T-helper 2 cell treated with Interferon-gamma antibody and Interleukin-4, amounts not matched to agents 100 ng/mL and 5 ng/mL, for 36 hours (primary cell): ENCODE measurements around the gene RPS6KL1. TPM values are rescaled to one million over a fixed set of nuclear protein-coding genes. Genes with fewer than 3 reads are reported as not detected.

ENCODE experiments used
- intact Hi-C: fragments of 100-400 bp; cut with micrococcal nuclease; formaldehyde crosslinking; loops from one replicate; pipeline ENCODE4 v1.15.1; 2023
- total RNA-seq: library from RNA; stranded (reverse); gene quantifications from 2 replicates; pipeline ENCODE4 v1.2.3, GENCODE V29; 2022

The RPS6KL1 gene, protein sequence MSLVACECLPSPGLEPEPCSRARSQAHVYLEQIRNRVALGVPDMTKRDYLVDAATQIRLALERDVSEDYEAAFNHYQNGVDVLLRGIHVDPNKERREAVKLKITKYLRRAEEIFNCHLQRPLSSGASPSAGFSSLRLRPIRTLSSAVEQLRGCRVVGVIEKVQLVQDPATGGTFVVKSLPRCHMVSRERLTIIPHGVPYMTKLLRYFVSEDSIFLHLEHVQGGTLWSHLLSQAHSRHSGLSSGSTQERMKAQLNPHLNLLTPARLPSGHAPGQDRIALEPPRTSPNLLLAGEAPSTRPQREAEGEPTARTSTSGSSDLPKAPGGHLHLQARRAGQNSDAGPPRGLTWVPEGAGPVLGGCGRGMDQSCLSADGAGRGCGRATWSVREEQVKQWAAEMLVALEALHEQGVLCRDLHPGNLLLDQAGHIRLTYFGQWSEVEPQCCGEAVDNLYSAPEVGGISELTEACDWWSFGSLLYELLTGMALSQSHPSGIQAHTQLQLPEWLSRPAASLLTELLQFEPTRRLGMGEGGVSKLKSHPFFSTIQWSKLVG
- 9.4 and 11.3 TPM in 2 replicates for total RNA-seq

DNA sequence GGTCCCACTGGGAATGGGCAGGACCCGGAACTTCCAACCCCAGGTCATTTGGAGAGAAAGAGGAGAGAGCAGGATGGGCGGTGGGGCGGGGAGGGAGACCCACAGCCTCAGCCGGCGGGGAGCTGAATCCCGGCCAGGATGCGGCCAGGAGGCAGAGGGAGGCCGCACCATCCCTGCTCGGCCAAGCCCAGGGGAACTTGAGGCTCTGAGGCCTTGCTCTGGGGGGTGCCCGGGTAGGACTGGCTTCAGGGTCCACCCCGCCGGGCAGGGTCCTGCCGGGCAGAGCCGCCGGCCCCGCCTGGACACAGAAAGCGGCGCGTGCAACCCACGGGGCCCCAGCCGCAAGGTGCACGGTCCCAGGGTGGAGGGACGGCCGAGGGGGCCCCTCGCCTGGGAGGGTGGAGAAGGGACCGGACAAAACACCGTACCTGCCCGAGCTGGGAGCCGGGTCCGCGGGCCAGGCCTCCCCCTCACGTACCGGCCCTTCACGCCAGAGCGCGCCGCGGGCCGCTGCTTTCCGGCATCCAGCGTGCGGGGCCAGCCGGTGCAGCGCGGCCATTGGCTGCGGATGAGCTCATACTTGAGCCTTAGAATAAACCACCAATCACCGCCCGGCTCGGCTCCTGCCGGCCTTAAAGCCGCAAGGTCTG is at the start of gene RPS6KL1:
Gene RPS6KL1, minus strand, starts transcription at position 509 of the 650 bp plus-strand sequence. CDS start 1,719 bp downstream, outside the sequence.
- intact Hi-C loops: no loop called here

DNA sequence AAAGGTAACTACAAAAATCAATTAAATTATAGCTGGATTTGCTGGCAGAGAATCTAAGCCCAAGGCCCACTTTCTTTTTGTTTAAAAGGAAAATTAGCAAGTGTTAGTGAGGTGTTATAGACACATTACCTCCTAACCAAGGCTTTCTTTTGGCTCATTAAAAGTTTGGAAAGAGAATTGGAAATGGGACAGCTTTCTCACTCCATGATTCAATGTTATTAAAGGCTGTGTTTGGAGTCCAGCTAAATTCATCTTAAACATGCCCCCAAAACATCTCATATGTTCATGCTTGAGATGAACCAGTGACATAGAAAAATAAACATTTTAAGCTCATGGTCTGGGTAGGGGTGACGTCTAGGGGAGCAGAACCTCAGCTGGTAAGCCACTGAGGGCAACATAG is 45.8 kb upstream of the RPS6KL1 start:
- intact Hi-C loops: no loop called here

DNA sequence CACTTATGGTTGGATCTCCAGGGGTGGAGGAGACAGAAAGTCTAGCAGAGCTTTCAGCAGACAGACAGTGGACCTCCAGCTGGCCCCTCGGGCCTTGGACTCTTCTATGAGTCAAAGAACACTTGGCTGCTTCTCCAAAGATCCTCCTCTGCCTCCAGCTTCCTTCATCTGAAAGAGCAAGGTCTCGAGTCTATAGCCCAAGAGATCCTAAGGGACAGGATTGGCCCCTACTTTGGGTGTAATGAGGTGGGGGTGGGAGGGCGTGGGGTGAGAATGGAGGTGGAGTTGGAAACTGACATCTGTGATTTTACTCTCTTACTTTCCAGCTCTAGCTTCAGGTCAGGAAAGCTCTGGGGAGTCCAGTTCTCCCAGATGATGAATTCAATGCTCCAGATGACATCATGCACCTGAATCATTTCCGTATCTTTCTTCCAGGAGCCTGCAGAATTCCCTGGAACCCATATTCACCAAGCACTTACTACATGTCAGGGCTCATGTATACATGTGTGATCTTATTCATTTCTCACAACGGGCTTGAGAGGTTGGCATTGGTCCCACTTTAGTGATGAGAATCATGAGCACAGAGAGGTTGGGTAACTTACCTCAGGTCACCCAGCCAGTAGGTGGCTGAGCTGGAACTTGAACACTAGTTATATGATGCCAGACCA is 42.6 kb upstream of the RPS6KL1 start:
- intact Hi-C loops: no loop called here

DNA sequence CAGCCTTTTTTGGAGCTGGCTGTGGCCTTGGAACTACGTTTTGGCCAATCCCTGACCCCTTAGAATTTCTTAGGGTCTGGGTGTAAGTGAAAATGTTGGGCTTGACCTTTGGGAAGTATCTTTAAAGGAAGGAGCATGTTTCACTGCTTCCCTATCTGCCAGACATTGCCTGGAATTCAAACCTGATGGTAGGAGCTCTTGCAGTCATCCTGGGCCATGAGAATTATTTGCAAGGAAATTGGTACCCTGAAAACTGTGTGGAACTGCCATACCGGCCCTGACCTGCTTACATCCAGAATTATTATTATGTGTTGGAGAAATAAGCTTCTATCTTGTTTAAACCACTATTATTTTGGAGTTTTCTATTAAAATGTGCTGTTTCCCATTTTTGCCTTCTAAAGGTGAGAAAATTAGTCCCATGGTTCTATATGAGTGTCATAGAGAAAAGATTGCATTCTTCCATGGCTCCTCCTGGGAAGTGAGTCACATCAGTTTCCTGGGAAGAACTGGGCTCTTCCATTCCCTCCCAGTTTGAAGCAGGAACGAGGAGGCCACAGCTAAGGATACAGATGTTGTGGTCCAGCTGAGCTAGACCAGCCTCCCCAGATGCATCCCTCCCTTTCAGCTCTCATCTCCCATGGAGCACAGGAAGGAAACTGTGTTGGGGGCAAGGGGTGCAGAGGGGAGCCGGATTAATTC is 41.9 kb upstream of the RPS6KL1 start:
- intact Hi-C loops: no loop called here

DNA sequence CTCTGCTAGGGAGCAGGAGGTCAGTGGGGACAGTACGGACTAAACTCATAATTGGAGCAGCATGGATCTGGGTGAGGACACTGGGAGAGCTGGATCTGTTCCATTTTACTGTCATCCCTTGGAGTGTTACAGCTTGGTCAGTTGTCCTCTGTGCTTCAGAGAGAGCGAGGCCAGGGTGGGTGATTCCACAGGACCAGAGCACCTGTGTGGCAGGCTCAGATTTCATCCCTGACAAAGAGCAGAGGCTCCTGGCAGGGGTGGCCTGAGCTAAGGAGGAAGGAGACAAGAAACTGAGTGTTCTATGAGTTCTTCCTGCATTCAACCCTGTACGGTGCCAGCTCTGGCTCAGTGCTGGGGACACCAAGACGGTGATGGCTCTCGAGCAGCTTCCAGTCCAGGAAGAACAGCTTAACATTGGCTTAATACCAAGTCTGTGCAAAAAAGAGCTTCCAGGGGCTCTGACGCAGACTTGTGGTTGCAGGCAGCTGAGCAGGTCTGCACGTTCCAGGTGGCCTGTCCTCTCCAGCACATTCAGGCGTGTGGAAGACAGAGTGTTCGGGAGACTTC is 40.7 kb upstream of the RPS6KL1 start:
- intact Hi-C loops: no loop called here

DNA sequence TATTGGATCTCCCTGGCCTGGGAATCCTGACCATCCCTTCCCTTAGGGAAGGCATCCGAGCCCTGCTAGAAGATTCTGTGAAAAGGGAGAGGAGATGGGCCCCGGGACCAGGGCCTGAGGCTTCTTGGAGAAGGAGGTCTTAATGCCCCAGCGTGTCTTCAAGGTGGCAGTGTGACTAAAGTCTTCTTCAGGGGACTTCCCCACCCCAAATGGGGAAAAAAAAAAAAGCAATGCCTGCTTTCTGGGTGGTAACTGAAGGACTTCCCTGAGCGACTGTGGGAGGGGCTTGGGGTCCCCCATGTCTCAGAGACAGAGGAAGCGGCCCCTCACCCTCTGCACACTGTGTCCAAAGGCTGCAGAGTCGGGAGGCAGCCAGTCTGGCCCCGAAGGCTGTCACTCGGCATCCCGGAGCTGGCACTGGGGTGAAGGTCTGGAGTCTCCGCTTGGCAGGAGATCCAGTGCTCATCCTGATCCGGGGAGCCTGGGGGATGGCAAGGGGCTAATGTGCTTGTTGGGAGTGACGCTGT is 40.2 kb upstream of the RPS6KL1 start:
- intact Hi-C loops: no loop called here

DNA sequence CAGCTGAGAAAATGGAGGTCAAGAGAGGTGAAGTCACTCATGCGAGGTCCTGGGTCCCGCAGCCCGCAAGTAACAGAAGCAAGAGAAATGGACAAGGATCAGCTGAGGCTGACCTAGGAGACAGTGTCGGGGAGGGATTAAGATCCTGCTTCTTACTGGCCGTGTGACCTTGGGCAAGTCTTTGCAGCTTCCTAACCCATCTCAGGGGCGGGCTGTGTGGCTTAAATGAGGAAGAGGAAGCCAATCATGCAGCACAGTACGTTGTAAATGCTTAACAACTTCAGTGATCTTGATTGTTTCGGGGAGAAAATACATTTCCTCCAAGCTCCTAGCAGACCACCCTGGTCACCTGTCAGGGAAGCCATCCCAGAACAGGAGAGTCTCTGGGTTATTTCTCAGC is 39.4 kb upstream of the RPS6KL1 start:
- intact Hi-C loops: no loop called here

DNA sequence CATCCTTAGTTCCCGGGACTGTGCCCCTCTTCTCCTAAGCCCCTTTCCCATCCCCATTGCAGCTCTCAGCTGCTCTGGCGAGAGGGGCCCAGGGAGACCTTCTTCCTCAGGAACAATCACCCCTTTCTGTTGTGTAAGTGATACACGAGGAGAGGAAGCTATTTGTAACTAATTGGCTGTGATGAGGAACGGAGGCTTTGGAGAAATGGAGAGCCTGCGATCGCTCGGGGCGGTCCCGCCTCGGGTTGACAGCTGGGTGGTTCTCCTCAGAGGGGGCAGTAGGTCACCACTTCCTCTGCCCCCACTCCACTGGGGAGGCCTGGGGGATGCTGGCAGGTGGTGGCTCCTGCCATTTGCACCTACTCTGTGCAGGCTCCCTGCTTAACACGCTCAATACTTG is 39.0 kb upstream of the RPS6KL1 start:
- intact Hi-C loops: no loop called here

DNA sequence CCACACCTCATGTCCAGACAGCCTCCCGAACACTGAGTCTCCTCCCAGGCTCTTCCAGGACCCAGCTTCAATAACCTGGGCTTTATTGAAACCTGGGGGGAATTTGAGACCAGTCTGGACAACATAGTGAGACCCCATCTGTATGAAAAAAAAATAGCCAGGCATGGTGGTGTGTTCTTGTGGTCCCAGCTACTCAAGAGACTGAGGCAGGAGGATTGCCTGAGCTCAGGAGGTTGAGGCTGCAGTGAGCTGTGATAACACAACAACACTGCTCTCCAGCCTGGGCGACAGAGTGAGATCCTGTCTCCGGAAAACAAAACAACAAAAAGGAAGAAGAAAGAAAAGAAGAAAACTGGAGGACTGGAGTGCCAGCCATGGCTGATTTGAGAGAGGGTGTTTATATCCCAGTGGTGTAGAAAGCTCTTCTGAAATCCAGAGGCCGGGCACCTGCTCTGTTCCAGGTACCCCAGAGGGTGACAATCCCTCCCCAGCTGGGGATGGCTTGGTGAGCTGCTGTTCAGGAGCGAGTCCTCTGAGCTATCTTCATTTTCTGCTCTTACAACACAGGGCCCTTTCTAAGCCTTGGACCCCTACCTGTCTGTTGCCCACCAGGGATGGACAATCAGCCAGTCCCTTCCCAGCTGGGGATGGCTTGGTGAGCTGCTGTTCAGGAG is 38.3 kb upstream of the RPS6KL1 start:
- intact Hi-C loops: no loop called here

DNA sequence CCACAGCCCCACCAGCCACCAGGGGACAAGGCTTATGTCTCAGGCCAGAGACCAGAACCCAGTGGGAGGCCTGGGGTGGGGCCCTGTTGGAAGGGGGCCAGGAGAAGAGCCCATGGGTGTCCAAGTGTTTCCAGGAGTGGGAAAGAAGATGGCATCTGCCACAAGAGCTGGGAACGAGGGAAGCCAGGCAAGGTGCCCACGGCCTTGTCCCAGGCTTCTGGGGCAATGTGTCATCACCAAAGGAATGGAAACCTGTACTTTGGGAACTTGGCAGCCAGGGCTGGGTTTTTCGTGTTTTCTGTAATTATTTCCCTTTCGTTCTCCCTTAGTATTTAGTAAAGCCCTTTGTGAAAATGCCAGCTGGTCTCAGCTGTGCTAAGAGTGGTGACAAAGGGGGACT is 37.7 kb upstream of the RPS6KL1 start:
- intact Hi-C loops: no loop called here

DNA sequence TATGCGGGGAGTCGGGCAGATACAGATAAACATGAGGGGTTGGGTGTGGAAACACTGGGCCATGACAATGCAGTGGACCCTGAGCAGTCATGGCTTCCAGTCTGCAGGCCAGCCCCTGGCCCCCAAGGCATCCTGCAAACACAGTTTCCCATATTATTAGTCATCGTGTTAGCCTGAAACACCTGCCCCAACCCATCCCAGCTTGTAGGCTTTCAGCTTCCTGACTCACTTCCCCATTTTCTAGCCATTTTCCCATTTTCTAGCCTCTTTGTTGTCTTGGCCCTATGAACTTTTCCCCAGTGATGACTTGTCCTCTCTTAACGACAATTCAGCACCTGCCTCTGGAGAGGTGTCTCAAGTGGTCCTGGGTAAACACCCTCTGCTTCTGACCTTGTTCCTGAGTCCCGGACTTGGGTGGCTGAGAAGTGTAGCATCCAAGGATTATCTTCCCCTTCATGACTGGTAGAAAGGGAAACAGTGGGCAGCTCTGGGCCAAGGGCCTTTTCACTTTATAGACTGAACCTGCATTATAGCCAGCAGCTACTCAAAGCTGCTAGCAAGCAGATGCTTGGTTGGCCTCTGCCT is 36.6 kb upstream of the RPS6KL1 start:
- intact Hi-C loops: no loop called here

DNA sequence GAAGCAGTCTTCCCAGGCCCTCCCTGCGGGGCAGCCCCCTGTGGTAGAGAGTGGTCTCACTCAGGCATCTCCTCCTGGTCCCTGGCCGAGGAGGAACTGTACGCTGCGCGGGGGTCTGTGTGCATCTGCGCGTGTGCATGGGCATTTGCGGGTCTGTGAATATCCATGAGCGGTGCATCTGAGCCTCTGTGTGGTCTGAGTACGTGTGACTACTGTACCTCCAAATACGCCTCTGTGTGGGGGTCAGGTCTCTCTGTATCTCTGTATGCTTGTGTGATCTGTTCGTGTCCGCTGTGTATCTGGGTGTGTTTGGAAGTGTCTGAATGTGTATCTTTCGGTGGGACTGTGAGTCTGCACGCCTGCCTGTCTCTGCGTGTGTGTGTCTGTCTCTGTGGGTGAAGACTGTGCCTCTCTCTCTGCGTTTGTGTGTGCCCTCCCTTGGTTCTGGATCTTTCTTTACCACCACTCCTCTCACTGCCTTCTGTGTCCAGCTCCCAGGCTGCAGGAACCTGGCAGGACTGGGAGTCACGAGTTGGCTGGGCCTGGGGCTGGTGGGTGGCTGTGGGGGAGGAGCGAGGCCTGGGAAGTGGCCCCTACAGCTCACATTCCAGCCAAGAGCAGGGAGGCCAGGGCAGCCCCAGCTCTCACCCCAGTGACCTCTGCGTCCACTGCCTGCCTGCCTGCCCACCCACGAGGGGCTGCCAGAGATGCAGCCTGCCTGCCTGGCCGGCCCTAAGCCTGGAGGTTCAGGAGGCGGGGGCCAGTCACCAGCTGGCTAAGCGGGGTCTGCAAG is 33.4 kb upstream of the RPS6KL1 start:
- intact Hi-C loops: no loop called here

DNA sequence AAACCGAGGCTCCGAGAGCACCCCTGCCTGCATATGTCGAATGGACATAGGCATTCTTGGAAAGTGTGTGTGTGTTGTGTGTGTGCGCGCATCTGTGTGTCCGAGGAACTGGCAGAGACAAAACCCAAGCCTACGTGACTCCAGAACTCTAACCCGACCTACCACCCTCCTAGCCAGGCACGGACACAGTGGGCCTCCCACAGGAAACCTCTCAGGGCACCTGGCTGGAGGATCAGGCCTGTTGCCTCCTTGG is 32.9 kb upstream of the RPS6KL1 start:
- intact Hi-C loops: no loop called here

DNA sequence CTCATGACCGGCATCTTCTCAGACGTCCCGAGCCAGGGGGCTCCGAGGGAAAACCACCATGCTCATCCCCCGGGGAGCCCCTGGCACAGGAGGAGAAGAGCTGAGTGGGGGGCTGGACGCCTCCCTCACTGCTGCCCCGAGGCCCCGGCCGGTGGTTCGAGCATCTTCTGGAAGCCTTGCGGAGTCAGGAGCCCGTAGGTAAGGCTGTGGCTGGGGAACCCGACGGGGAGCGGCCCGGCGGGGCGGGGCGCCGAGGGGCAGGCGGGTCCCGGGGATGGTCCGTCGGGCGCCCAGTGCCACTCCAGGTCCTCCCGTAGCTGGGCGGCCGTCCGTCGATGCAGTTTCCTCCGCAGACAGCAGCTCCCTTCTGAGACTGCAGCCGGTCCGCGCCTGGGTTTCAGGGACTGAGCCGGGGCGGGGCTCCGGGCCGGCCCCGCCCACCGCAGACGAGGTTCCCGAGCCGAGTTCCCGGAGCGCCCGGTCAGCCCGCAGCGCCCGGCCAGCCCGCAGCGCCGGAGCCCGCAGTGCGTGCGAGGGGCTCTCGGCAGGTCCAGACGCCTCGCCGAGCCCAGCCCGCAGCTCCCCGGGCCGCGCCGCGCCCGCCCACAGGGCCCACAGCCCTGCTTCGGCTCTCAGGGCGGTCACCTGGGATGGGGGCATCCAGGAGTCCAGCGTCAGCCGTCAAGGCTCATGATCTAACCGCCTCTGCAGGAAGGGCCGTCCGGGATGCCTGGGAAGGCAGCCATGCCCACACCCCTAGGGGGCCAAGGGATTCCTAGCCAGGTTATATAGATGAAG is 32.4 kb upstream of the RPS6KL1 start, which contains the start of gene PGF:
Gene PGF, minus strand, starts transcription at position 369 of the 798 bp plus-strand sequence. Its CDS starts 355 bp downstream, at position 14.
- intact Hi-C loops: no loop called here

DNA sequence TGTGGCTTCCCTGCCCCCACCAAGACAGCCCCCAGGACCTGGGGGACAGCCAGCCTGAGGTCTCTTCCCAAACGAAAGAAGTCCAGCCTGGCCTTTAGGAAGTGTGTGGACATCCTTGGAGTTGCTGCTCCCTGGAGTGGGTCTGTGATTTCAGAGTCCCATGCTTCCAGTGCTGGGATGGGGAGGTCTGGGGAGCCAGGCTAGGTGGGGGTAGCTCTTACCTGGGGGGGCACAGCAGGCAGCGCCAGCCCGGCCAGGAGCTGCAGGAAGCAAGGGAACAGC is 31.8 kb upstream of the RPS6KL1 start:
- intact Hi-C loops: no loop called here

DNA sequence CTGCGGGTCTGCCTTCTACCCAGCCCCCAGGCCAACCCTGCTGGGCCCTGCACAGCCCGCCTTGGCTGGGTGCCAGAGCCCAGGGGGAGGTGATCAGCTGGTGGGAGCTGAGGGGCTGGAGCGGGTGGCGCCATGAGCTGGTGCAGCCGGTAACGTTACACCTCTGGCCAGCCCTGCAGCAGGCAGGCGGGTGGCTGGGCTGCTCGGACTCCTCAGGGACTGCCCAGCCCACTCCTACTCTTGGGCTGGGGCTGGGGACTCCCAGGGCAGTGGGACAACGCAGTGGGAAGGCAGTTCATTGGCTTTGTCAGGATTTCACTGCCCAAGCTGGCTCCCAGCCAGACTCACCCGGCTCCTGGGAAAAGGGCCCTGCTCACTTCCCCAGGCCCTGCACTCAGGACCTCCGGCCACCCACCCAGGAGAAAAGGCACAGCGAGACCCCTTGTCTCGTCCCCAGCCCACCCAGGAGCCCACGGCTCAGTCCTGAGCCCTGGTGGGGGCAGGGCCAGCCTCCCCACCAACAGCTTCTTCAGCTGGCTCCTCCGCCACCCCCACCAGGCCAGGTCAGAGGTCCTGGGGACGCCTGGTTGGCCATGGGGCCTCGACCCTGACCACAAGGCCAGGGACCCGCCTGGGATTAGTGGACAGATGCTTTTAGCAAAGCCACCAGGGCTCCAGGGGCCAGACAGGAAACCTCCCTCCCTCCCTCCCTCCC is 31.3 kb upstream of the RPS6KL1 start:
- intact Hi-C loops: no loop called here

DNA sequence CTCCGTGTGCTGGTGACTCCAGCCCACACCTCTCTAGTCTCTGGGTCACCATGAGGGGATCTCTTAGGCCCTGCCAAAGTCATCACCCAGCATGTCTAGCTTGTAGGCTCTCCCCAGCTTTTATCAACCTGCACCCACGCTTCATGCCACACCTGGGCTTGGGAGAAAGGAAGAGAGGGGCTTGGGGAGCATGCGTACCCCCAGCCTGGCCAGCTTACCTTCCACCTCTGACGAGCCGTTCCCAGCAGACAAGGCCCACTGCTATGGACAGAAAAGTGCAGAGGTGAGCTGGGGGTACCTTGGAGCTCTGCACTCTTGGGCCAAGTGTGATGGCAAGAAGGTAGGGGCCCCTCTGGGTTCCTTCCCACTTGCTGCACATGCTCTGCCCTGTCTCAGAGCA is 30.6 kb upstream of the RPS6KL1 start:
- intact Hi-C loops: no loop called here
